ENCODE results near the gene PCYT1B. TPM values are rescaled to one million over a fixed set of nuclear protein-coding genes. Genes with fewer than 3 reads are reported as not detected.
"Not testable (repeated sequence)": the region's sequence is repeated elsewhere in the genome, so short reads cannot be mapped to it uniquely, and the experiment has no call there.

Gene PCYT1B
- total and polyA plus RNA-seq, 11 donors, result 0.07 to 0.27 (median 0.11) TPM; not detected in 6

DNA sequence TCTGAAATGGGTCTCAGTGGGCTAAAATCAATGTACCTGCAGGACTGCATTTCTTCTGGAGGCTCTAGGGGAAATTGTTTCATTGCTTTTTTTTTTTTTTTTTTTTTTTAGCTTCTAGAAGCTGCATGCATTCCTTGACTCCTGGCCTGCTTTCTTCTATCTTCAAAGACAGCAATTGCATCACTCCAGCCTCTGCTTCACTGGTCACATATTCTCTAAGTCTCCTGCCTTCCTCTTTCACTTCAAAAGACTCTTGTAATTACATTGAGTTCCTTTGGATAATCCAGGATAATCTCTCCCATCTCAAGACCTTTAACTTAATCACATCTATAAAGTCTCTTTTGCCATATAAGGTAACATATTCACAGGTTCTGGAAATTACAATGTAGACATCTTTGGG, 11.3 kb upstream of the PCYT1B start:
- H3K4me1 ChIP-seq, result no peaks in the 10 kb centered on the region
- intact Hi-C loops (cut with DNase I), result no loop called here
- H3K27ac ChIP-seq, result no peak overlapping the region
- no peaks in the 10 kb centered on the region for H3K9me3 ChIP-seq
- peaks cover 0 to 6% (median 0%) of the 10 kb centered on the region in 9 donors for H3K27me3 ChIP-seq
- H3K36me3 ChIP-seq, result no peaks in the 10 kb centered on the region
- no peak overlapping the region for H3K4me3 ChIP-seq
- ATAC-seq, result no peak
- no peak for DNase-seq
- TF ChIP-seq CTCF (IDR thresholded peaks at IDR 0.05), result no peak

DNA sequence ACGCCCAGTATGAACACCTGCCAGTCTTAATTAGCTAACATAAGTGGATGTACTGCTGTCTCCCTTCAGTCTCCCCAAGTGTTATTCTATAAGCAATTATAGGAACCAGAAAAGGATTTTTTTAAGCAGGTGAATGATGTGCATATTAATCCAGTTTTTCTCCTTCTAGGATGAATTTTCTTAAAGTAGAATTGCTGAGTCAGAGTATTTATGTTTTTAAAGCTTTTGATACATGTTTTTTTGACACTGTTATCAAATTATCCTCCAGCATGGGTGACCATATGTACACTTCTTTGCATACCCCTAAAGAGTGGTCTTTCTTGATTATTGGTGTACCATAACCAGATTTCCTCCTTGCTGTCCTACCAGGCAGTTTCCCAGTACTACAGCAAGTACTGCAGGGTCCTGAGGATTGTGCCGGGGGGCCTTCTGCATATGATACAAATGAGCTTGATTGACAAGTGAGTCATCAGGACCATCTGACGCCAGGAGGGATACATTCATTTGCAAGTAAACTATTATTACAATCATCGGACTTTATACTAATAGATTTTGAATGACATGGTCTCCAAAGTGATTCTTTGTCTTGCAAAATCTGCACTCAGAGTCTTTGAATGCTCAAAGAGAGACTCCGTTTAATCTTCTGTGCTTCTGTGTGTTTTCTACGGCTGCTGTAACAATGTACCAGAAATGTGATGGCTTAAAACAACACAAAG, 10.7 kb upstream of the PCYT1B start:
- 58 to 74% (median 69%) methylated on average over 6 of the region's 6 CpGs for WGBS, 4 donors
- Histone ChIP-seq H3K4me3 (no peak overlapping the region), H3K36me3 (no peaks in the 10 kb centered on the region), H3K27ac (no peak overlapping the region), H3K27me3 (peaks cover 0 to 6% (median 0%) of the 10 kb centered on the region in 9 donors), H3K9me3 (no peaks in the 10 kb centered on the region), H3K4me1 (no peaks in the 10 kb centered on the region)
- ATAC-seq (no peak), DNase-seq (no peak)
- no peak for TF ChIP-seq POLR2A (IDR thresholded peaks at IDR 0.05)
- no peak for TF ChIP-seq CTCF (IDR thresholded peaks at IDR 0.05)
- intact Hi-C loops (cut with DNase I), result no loop called here

- H3K4me3 ChIP-seq; DNase-seq; H3K36me3 ChIP-seq; H3K9me3 ChIP-seq; H3K4me1 ChIP-seq; intact Hi-C loops (cut with DNase I); H3K27ac ChIP-seq; ATAC-seq; H3K27me3 ChIP-seq: not testable (repeated sequence)
- 55 to 71% (median 63%) methylated on average over 9 of the region's 9 CpGs for WGBS, 4 donors
Observed at GRCh38 chrX:24655679-24656078, 8.5 kb upstream of the PCYT1B start.

GRCh38 chrX:24651783-24652182, 4.6 kb upstream of the PCYT1B start:
- ATAC-seq, result no peak
- no peak overlapping the region for H3K27ac ChIP-seq
- no peaks in the 10 kb centered on the region for H3K9me3 ChIP-seq
- intact Hi-C loops (cut with DNase I), result no loop called here
- no peak for DNase-seq
- no peaks in the 10 kb centered on the region for H3K36me3 ChIP-seq
- WGBS, 4 donors, result 67 to 92% (median 84%) methylated on average over 2 of the region's 2 CpGs
- peaks cover 0 to 32% (median 0%) of the 10 kb centered on the region in 9 donors for H3K27me3 ChIP-seq
- H3K4me3 ChIP-seq, result no peak overlapping the region
- no peak for TF ChIP-seq POLR2A (IDR thresholded peaks at IDR 0.05)
- TF ChIP-seq CTCF (IDR thresholded peaks at IDR 0.05), result no peak
- H3K4me1 ChIP-seq, result peaks cover 0 to 7% (median 0%) of the 10 kb centered on the region in 12 donors

GRCh38 chrX:24648495-24648894, 1.3 kb upstream of the PCYT1B start:
- Histone ChIP-seq H3K27ac (no peak overlapping the region), H3K4me3 (no peak overlapping the region), H3K4me1 (peaks cover 0 to 10% (median 0%) of the 10 kb centered on the region in 12 donors), H3K36me3 (no peaks in the 10 kb centered on the region), H3K27me3 (peaks cover 0 to 37% (median 0%) of the 10 kb centered on the region in 9 donors), H3K9me3 (no peaks in the 10 kb centered on the region)
- 74 to 81% (median 79%) methylated on average over 6 of the region's 6 CpGs for WGBS, 4 donors
- ATAC-seq, result no peak
- TF ChIP-seq CTCF (IDR thresholded peaks at IDR 0.05) (no peak), POLR2A (IDR thresholded peaks at IDR 0.05) (no peak)
- DNase-seq, result no peak
- intact Hi-C loops (cut with DNase I), result no loop called here

All from heart left ventricle (tissue), 16 donors.